Measurements from ENCODE around the gene TUBB4B.

DNA sequence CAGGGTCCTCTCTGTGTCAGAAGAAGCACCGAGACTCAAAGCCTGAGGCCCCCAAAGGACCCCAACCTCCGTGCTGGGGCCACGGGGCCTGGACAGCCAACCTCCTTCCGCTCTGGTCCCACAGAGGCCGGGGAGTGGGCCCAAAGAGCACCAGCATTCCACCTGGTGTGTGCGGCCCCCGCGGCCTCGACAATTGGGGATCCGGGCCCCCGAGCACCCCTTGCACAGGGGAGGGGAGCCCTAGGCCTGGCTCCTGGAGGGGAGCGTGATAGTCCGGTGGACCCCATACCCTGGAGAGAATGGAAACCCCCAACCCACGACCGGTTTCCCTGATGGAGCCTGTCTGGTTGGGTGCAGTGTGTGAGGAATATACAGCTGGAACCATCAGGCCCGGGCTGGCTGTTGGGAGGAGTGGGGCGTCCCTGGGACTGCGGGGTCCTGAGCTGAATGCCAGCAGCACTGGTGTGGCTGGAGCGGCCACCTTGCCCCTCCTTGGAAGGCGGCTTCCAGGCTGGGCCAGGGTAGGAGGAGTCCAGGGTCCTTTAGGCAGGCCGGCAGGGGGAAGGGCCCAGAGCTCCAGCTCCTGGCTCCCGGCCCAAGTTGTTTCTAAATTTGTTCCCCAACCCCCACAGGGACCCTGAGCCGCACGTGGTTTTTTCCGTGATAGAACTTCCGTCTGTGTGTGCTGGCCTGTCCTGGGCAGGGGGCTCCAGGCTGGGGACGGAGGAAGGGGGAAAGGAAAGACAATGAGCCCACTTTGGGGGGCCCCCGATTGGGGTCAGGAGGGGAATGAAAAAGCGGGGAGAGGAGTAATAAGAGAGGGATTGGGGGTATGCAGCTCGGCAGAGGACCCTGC, 35.6 kb downstream of the TUBB4B start:
- no peak for TF ChIP-seq POLR2A (IDR thresholded peaks at IDR 0.05; ENCODE audit: low read depth, low read length)
- TF ChIP-seq POLR2AphosphoS5 (IDR thresholded peaks at IDR 0.05; ENCODE audit: low read depth, low read length), result no peak
- TF ChIP-seq TAF1 (IDR thresholded peaks at IDR 0.05; ENCODE audit: borderline replicate concordance, low read depth, low read length), result no peak
